ENCODE results near the gene ATG101. TPM values are rescaled to one million over a fixed set of nuclear protein-coding genes. Genes with fewer than 3 reads are reported as not detected.

Gene ATG101
- total RNA-seq, 1 donor from 2014 or later: 45.9 TPM

GRCh38 chr12:52081263-52081733, 11.5 kb downstream of the ATG101 start:
- H3K4me3 Mint-ChIP-seq (ENCODE audit: low read depth): no peak overlapping the region
- H3K27me3 Mint-ChIP-seq (ENCODE audit: low read depth): no peaks in the 10 kb centered on the region
- no peak for DNase-seq (ENCODE audit: low spot score)
- peaks cover 22% of the 10 kb centered on the region for H3K36me3 Mint-ChIP-seq (ENCODE audit: low read depth)
- no peaks in the 10 kb centered on the region for H3K9me3 Mint-ChIP-seq
- H3K27ac Mint-ChIP-seq: no peak overlapping the region
- intact Hi-C loops (cut with micrococcal nuclease): no loop called here
- peaks cover 3% of the 10 kb centered on the region for H3K4me1 Mint-ChIP-seq (ENCODE audit: low read depth)

- Mint-ChIP-seq H3K27ac (no peak overlapping the region), H3K27me3 (ENCODE audit: low read depth) (peaks cover 1% of the 10 kb centered on the region), H3K36me3 (ENCODE audit: low read depth) (peaks cover 14% of the 10 kb centered on the region), H3K9me3 (no peaks in the 10 kb centered on the region), H3K4me1 (ENCODE audit: low read depth) (peaks cover 3% of the 10 kb centered on the region), H3K4me3 (ENCODE audit: low read depth) (no peak overlapping the region)
- no peak for DNase-seq (ENCODE audit: low spot score)
- intact Hi-C loops (cut with micrococcal nuclease): no loop called here
These were observed 12.4 kb downstream of the ATG101 start for GRCh38 chr12:52082026-52082668.

GRCh38 chr12:52082669-52082987, 12.8 kb downstream of the ATG101 start:
- Mint-ChIP-seq H3K27ac (no peak overlapping the region), H3K27me3 (ENCODE audit: low read depth) (peaks cover 3% of the 10 kb centered on the region)
- intact Hi-C loops (cut with micrococcal nuclease): no loop called here

GRCh38 chr12:52082988-52083637, 13.3 kb downstream of the ATG101 start:
- Mint-ChIP-seq H3K4me3 (ENCODE audit: low read depth) (no peak overlapping the region), H3K9me3 (no peaks in the 10 kb centered on the region), H3K36me3 (ENCODE audit: low read depth) (peaks cover 7% of the 10 kb centered on the region), H3K27me3 (ENCODE audit: low read depth) (peaks cover 8% of the 10 kb centered on the region), H3K27ac (no peak overlapping the region), H3K4me1 (ENCODE audit: low read depth) (peaks cover 3% of the 10 kb centered on the region)
- peak; percentile 43 for DNase-seq (ENCODE audit: low spot score)
- intact Hi-C loops (cut with micrococcal nuclease): loop anchor here (1.0 kb wide), 1 partner anchor 58 kb away; no protein-coding TSS in a partner anchor

More at GRCh38 chr12:52082669-52082987, 12.8 kb downstream of the ATG101 start:
- Mint-ChIP-seq H3K4me3 (ENCODE audit: low read depth) (no peak overlapping the region), H3K36me3 (ENCODE audit: low read depth) (peaks cover 12% of the 10 kb centered on the region), H3K4me1 (ENCODE audit: low read depth) (peaks cover 3% of the 10 kb centered on the region), H3K9me3 (no peaks in the 10 kb centered on the region)
- no peak for DNase-seq (ENCODE audit: low spot score)

- H3K4me3 Mint-ChIP-seq (ENCODE audit: low read depth): no peak overlapping the region
- peaks cover 10% of the 10 kb centered on the region for H3K27me3 Mint-ChIP-seq (ENCODE audit: low read depth)
- peaks cover 5% of the 10 kb centered on the region for H3K36me3 Mint-ChIP-seq (ENCODE audit: low read depth)
- peaks cover 3% of the 10 kb centered on the region for H3K4me1 Mint-ChIP-seq (ENCODE audit: low read depth)
- intact Hi-C loops (cut with micrococcal nuclease): loop anchor here (1.0 kb wide), 1 partner anchor 58 kb away; no protein-coding TSS in a partner anchor
- no peak for DNase-seq (ENCODE audit: low spot score)
- H3K27ac Mint-ChIP-seq: no peak overlapping the region
- no peaks in the 10 kb centered on the region for H3K9me3 Mint-ChIP-seq
These were observed 13.8 kb downstream of the ATG101 start for GRCh38 chr12:52083638-52083996.

- Mint-ChIP-seq H3K36me3 (ENCODE audit: low read depth) (no peaks in the 10 kb centered on the region), H3K27ac (no peak overlapping the region)
- intact Hi-C loops (cut with micrococcal nuclease): no loop called here
These were observed 14.9 kb downstream of the ATG101 start for GRCh38 chr12:52084491-52085231.

GRCh38 chr12:52085682-52086180, 16.0 kb downstream of the ATG101 start:
- peaks cover 3% of the 10 kb centered on the region for H3K4me1 Mint-ChIP-seq (ENCODE audit: low read depth)
- DNase-seq (ENCODE audit: low spot score): no peak
- peaks cover 24% of the 10 kb centered on the region for H3K27me3 Mint-ChIP-seq (ENCODE audit: low read depth)
- intact Hi-C loops (cut with micrococcal nuclease): no loop called here
- no peak overlapping the region for H3K4me3 Mint-ChIP-seq (ENCODE audit: low read depth)
- H3K36me3 Mint-ChIP-seq (ENCODE audit: low read depth): no peaks in the 10 kb centered on the region
- no peaks in the 10 kb centered on the region for H3K9me3 Mint-ChIP-seq
- no peak overlapping the region for H3K27ac Mint-ChIP-seq

More at GRCh38 chr12:52084491-52085231, 14.9 kb downstream of the ATG101 start:
- Mint-ChIP-seq H3K4me3 (ENCODE audit: low read depth) (no peak overlapping the region), H3K4me1 (ENCODE audit: low read depth) (peaks cover 3% of the 10 kb centered on the region), H3K9me3 (no peaks in the 10 kb centered on the region), H3K27me3 (ENCODE audit: low read depth) (peaks cover 16% of the 10 kb centered on the region)
- no peak for DNase-seq (ENCODE audit: low spot score)

GRCh38 chr12:52086366-52086765, 16.6 kb downstream of the ATG101 start:
- intact Hi-C loops (cut with micrococcal nuclease): no loop called here
- Mint-ChIP-seq H3K9me3 (no peaks in the 10 kb centered on the region), H3K27ac (no peak overlapping the region)

GRCh38 chr12:52086944-52087835, 17.4 kb downstream of the ATG101 start:
- intact Hi-C loops (cut with micrococcal nuclease): no loop called here
- H3K36me3 Mint-ChIP-seq (ENCODE audit: low read depth): no peaks in the 10 kb centered on the region
- H3K4me3 Mint-ChIP-seq (ENCODE audit: low read depth): no peak overlapping the region
- no peaks in the 10 kb centered on the region for H3K9me3 Mint-ChIP-seq
- peaks cover 3% of the 10 kb centered on the region for H3K4me1 Mint-ChIP-seq (ENCODE audit: low read depth)
- no peak overlapping the region for H3K27ac Mint-ChIP-seq
- peaks cover 39% of the 10 kb centered on the region for H3K27me3 Mint-ChIP-seq (ENCODE audit: low read depth)
- no peak for DNase-seq (ENCODE audit: low spot score)

More at GRCh38 chr12:52086366-52086765, 16.6 kb downstream of the ATG101 start:
- DNase-seq (ENCODE audit: low spot score): no peak
- H3K27me3 Mint-ChIP-seq (ENCODE audit: low read depth): peaks cover 31% of the 10 kb centered on the region
- H3K4me1 Mint-ChIP-seq (ENCODE audit: low read depth): peaks cover 3% of the 10 kb centered on the region
- no peak overlapping the region for H3K4me3 Mint-ChIP-seq (ENCODE audit: low read depth)
- H3K36me3 Mint-ChIP-seq (ENCODE audit: low read depth): no peaks in the 10 kb centered on the region

GRCh38 chr12:52087961-52088820, 18.4 kb downstream of the ATG101 start:
- Mint-ChIP-seq H3K4me3 (ENCODE audit: low read depth) (no peak overlapping the region), H3K27me3 (ENCODE audit: low read depth) (peaks cover 40% of the 10 kb centered on the region), H3K27ac (no peak overlapping the region), H3K4me1 (ENCODE audit: low read depth) (peaks cover 3% of the 10 kb centered on the region), H3K9me3 (no peaks in the 10 kb centered on the region), H3K36me3 (ENCODE audit: low read depth) (no peaks in the 10 kb centered on the region)
- no peak for DNase-seq (ENCODE audit: low spot score)
- intact Hi-C loops (cut with micrococcal nuclease): no loop called here

GRCh38 chr12:52089491-52089890, 19.7 kb downstream of the ATG101 start:
- DNase-seq (ENCODE audit: low spot score): no peak
- Mint-ChIP-seq H3K36me3 (ENCODE audit: low read depth) (no peaks in the 10 kb centered on the region), H3K9me3 (no peaks in the 10 kb centered on the region), H3K27ac (no peak overlapping the region), H3K4me3 (ENCODE audit: low read depth) (no peak overlapping the region), H3K27me3 (ENCODE audit: low read depth) (peaks cover 40% of the 10 kb centered on the region), H3K4me1 (ENCODE audit: low read depth) (no peaks in the 10 kb centered on the region)
- intact Hi-C loops (cut with micrococcal nuclease): no loop called here
